Stimulated activated CD8-positive, alpha-beta memory T cell treated with anti-CD3 and anti-CD28 coated beads, Interleukin-7, amount 100 ng/mL, for 1 hour (primary cell): Measurements from ENCODE around the gene GSDMA.
"Not testable (repeated sequence)": the region's sequence is repeated elsewhere in the genome, so short reads cannot be mapped to it uniquely, and the experiment has no call there.

Experiments used
- DNase-seq, 2 donors: peaks; one replicate each; pipeline ENCODE4 v3.0.0-alpha.2; 2020; ENCODE audit warnings: low read depth in 2 of 2

Gene GSDMA

GRCh38 chr17:39996800-39997199 lies 34.0 kb downstream of the GSDMA start:
- DNase-seq: no peak

GRCh38 chr17:39997543-39997942 lies 34.7 kb downstream of the GSDMA start:
- no peak for DNase-seq

DNA sequence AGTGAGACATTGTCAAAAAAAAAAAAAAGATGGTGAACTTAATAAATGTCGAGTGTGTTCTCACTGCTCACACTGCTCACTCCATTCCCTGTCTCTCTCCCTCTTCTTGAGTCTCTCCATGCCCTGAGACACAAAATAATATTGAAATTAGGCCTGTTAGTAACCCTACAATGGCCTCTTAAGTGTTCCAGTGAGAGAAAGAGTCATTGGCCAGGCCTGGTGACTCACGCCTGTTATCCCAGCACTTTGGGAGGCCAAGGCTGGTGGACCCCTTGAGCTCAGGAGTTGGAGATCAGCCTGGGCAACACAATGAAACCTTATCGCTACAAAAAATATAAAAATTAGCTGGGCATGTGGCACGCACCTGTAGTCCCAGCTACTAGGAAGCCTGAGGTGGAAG lies 36.3 kb downstream of the GSDMA start:
- no peak for DNase-seq

DNA sequence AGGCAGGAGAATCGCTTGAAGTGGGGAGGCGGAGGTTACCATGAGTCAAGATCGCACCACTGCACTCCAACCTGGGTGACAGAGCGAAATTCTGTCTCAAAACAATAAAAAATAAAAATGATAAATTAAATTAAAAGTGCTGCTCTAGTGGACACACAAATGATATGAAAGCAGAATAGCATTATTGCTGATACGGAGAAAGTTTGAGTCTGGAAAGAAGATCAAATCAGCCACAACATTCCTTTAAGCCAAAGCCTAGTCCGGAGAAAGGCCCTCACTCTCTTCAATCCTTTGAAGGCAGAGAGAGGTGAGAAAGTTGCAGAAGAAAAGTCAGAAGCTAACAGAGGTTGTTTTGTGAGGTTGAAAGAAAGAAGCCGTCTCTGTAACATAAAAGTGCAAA lies 37.4 kb downstream of the GSDMA start:
- DNase-seq: no peak

DNA sequence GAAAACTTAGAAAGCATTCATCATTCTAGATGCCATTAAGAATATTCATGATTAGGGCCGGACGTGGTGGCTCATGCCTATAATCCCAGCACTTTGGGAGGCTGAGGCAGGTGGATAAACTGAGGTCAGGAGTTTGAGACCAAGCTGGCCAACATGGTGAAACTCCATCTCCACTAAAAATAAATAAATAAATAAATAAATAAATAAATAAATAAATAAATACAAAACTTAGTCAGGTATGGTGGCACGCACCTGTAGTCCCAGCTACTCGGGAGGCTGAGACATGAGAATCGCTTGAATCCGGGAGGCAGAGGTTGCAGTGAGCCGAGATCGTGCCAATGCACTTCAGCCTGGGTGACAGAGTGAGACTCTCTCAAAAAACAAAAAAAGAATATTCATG lies 38.5 kb downstream of the GSDMA start:
- not testable (repeated sequence) for DNase-seq

GRCh38 chr17:40004072-40004471 lies 41.3 kb downstream of the GSDMA start:
- DNase-seq: no peak

- DNase-seq: no peak
Measured at GRCh38 chr17:40004712-40005111, 41.9 kb downstream of the GSDMA start.

GRCh38 chr17:40005520-40005919 lies 42.7 kb downstream of the GSDMA start:
- DNase-seq: no peak

- not testable (repeated sequence) for DNase-seq
Measured at GRCh38 chr17:40010946-40011500, 48.2 kb downstream of the GSDMA start.

- not testable (repeated sequence) for DNase-seq
Measured at GRCh38 chr17:40012017-40012647, 49.3 kb downstream of the GSDMA start.

GRCh38 chr17:40014375-40014980 lies 51.7 kb downstream of the GSDMA start:
- DNase-seq: no peak

- no peak for DNase-seq
Measured at GRCh38 chr17:40015005-40015997, 52.5 kb downstream of the GSDMA start, which contains the start of gene CSF3. Gene CSF3 (plus strand): TSS chr17:40015440. CDS start chr17:40015475, 35 bp downstream.

DNA sequence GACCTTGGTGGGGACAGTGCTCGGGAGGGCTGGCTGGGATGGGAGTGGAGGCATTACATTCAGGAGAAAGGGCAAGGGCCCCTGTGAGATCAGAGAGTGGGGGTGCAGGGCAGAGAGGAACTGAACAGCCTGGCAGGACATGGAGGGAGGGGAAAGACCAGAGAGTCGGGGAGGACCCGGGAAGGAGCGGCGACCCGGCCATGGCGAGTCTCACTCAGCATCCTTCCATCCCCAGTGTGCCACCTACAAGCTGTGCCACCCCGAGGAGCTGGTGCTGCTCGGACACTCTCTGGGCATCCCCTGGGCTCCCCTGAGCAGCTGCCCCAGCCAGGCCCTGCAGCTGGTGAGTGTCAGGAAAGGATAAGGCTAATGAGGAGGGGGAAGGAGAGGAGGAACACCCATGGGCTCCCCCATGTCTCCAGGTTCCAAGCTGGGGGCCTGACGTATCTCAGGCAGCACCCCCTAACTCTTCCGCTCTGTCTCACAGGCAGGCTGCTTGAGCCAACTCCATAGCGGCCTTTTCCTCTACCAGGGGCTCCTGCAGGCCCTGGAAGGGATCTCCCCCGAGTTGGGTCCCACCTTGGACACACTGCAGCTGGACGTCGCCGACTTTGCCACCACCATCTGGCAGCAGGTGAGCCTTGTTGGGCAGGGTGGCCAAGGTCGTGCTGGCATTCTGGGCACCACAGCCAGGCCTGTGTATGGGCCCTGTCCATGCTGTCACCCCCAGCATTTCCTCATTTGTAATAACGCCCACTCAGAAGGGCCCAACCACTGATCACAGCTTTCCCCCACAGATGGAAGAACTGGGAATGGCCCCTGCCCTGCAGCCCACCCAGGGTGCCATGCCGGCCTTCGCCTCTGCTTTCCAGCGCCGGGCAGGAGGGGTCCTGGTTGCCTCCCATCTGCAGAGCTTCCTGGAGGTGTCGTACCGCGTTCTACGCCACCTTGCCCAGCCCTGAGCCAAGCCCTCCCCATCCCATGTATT lies 53.5 kb downstream of the GSDMA start:
- no peak for DNase-seq

DNA sequence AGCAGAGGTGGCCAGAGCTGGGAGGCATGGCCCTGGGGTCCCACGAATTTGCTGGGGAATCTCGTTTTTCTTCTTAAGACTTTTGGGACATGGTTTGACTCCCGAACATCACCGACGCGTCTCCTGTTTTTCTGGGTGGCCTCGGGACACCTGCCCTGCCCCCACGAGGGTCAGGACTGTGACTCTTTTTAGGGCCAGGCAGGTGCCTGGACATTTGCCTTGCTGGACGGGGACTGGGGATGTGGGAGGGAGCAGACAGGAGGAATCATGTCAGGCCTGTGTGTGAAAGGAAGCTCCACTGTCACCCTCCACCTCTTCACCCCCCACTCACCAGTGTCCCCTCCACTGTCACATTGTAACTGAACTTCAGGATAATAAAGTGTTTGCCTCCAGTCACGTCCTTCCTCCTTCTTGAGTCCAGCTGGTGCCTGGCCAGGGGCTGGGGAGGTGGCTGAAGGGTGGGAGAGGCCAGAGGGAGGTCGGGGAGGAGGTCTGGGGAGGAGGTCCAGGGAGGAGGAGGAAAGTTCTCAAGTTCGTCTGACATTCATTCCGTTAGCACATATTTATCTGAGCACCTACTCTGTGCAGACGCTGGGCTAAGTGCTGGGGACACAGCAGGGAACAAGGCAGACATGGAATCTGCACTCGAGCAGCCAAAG lies 54.7 kb downstream of the GSDMA start:
- DNase-seq: no peak

DNA sequence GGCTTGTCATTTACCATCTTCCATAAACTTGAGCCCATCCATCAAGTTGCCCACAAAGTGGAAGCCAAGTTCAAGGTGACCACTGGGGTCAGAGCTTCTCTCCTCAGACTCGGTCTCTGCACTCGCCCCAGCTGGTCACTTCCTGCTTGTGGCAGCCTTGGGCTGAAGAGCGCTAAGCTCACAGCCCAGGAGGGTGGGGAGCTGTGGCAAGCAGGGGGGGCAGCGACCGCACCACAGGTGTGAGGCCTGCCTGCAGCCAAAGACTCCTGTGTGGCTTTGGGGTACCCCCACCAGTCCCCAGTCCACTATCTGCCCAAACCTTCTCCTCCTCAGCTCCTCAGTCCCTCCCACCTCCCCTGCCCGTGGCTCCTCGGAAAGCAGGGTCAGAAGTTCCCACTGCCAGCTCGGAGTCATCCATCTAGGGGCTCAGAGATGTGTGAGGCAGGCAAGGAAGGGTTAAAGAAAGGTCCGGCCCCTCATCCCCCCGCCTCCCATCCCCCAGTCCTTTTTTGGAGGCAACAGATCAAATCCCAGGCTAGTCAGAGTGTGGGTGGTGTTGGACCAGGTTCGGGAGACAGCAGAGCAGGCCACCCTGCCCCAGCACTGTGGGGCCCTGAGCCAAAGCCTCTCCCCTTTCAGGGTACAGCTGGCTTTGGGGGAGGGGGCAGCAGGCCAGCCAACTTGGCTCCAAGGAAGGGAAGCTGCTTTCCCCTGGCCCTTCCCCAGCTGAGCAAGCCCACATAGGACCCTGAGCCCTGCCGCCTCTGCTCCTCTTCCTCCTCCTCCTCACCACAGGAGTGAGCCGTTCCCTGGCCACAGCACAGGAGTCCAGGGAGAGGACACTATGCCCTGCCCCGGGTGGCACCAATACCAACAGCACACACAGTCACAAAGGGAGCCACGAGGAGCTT lies 55.7 kb downstream of the GSDMA start:
- no peak for DNase-seq

DNA sequence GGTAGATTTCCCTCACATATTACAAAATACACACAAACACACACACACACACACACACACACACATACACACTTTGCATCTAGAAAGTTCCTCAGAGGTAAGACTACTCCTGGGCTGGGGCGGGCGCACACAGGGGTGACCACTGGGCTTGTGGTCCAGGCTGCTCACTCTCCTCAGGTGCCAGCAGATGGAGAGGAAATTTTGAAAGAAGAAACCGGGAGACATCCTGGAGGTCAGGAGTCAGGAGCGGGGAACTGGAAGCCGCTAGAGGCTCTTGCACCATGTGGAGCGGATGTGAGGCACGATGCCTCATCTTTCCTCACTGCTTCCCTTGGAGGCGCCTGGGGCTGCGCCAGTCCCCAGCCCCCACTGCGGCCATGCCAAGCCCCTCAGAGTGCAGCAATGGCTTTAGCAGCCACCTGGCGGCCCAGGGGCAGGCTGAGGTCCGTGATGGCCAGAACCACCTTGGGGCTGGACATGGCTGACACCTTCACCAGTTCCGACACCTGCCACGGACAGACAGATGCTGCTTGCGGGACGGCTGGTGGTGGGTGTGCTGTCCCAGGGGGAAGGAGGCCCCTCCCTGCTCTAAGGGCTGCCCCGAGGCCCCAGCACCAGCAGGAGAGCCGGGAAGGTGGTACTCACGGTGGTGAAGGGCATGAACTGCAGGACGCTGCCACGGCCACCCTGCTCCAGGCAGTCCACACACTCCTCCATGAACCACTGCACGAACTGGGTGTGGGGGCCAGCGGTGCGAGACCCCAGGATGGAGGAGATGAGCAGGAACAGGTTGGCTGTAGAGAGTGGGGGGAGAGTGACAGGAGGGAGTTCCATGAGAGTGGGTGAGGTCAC lies 56.6 kb downstream of the GSDMA start:
- DNase-seq: no peak

- no peak for DNase-seq
Measured at GRCh38 chr17:40020146-40020545, 57.3 kb downstream of the GSDMA start.

DNA sequence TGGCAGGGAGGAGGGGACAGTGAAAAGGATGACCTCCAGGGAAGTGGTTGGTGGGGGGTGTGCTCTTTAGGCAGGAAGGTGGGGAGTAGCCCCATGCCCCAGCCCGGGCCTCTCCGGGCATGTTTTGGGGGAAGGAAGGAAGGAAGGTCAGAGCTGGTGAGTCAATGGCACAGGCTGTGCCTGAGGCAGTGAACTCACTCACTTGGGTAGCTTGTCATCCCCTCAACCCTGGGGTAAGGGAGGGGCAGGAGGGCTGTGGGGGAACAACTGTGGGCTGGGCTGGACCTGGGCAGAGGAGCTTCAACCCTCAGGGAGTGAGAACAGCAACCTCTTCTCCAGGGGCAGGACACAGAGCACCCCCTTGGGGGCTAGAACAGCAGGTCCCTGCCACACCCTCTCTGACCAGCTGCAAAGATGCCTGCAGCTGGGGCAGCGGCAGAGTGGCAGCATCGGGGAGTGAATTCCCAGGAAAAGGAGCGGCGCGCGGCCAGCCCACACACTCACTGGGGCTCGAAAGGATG lies 58.7 kb downstream of the GSDMA start:
- DNase-seq: no peak
